Measurements from ENCODE around the gene ZNF23. TPM values are rescaled to one million over a fixed set of nuclear protein-coding genes. Genes with fewer than 3 reads are reported as not detected.

ZNF23 gene
- total RNA-seq, 4 donors from 2014 or later: 11.0 to 23.0 (median 14.6) TPM

DNA sequence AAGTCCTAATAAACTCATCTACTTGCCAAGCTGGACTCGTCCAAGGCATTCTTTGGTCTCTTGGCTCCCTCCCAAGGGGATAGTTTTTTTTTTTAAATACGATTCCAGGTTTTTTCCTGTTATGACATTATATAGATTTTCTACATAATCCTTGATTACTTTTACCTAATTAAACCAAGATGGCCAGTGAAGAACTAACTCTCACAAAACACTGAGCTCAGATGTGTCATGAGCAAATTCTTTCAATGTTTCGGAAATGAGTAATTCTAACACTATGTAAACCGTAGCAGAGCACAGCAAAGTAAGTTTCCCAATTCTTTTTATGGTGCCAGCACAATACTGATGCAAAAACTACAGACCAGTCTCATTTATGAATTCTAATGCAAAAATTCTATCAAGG is 1.8 kb downstream of the ZNF23 start:
- Histone ChIP-seq H3K27ac (peak overlapping the region in 3 of 4 donors; percentile 44 to 89 (median 66)), H3K4me1 (peaks cover 0 to 29% (median 16%) of the 10 kb centered on the region in 3 donors), H3K9me3 (no peaks in the 10 kb centered on the region), H3K27me3 (no peaks in the 10 kb centered on the region), H3K4me3 (no peak overlapping the region), H3K36me3 (peaks cover 0 to 26% of the 10 kb centered on the region in 2 donors)
- ATAC-seq: peak; percentile 44
- WGBS, 2 donors (ENCODE audit: low coverage in 1 of 2): 42 to 56% methylated on average over 4 of the region's 4 CpGs
- no peak for TF ChIP-seq EP300 (IDR thresholded peaks at IDR 0.05)
- TF ChIP-seq CTCF (IDR thresholded peaks at IDR 0.05): no peak
- no peak for TF ChIP-seq POLR2A (IDR thresholded peaks at IDR 0.05)
- TF ChIP-seq POLR2AphosphoS5 (IDR thresholded peaks at IDR 0.05): peak; percentile 8

- no peaks in the 10 kb centered on the region for H3K27me3 ChIP-seq
- H3K9me3 ChIP-seq: peaks cover 0 to 6% (median 0%) of the 10 kb centered on the region in 3 donors
- H3K27ac ChIP-seq: peak overlapping the region in 3 of 4 donors; percentile 44 to 89 (median 66)
- peaks cover 0 to 29% (median 16%) of the 10 kb centered on the region in 3 donors for H3K4me1 ChIP-seq
- no peak for ATAC-seq
- TF ChIP-seq POLR2AphosphoS5 (IDR thresholded peaks at IDR 0.05) (no peak), CTCF (IDR thresholded peaks at IDR 0.05) (no peak), POLR2A (IDR thresholded peaks at IDR 0.05) (no peak), EP300 (IDR thresholded peaks at IDR 0.05) (no peak)
- H3K36me3 ChIP-seq: peaks cover 0 to 33% of the 10 kb centered on the region in 2 donors
- H3K4me3 ChIP-seq: no peak overlapping the region
These were observed 2.5 kb downstream of the ZNF23 start for GRCh38 chr16:71459510-71459909.

- TF ChIP-seq POLR2AphosphoS5 (IDR thresholded peaks at IDR 0.05) (no peak), CTCF (IDR thresholded peaks at IDR 0.05) (no peak), EP300 (IDR thresholded peaks at IDR 0.05) (no peak), POLR2A (IDR thresholded peaks at IDR 0.05) (no peak)
- ATAC-seq: no peak
- peaks cover 3 to 60% of the 10 kb centered on the region in 2 donors for H3K36me3 ChIP-seq
- H3K9me3 ChIP-seq: peaks cover 0 to 33% (median 0%) of the 10 kb centered on the region in 3 donors
- H3K4me1 ChIP-seq: peaks cover 0 to 20% (median 13%) of the 10 kb centered on the region in 3 donors
- WGBS, 2 donors (ENCODE audit: low coverage in 1 of 2): 84% methylated on average over 3 of the region's 4 CpGs; no CpG with 5 or more reads in 1 of the 2 donors
- H3K27ac ChIP-seq: no peak overlapping the region
- no peaks in the 10 kb centered on the region for H3K27me3 ChIP-seq
- H3K4me3 ChIP-seq: no peak overlapping the region
These were observed 5.2 kb downstream of the ZNF23 start for GRCh38 chr16:71456801-71457200.

- Histone ChIP-seq H3K27me3 (no peaks in the 10 kb centered on the region), H3K36me3 (peaks cover 29 to 98% of the 10 kb centered on the region in 2 donors), H3K4me1 (no peaks in the 10 kb centered on the region), H3K9me3 (peaks cover 11 to 71% (median 16%) of the 10 kb centered on the region in 3 donors), H3K4me3 (no peak overlapping the region), H3K27ac (no peak overlapping the region)
- ATAC-seq: no peak
- no peak for TF ChIP-seq EP300 (IDR thresholded peaks at IDR 0.05)
- no peak for TF ChIP-seq POLR2A (IDR thresholded peaks at IDR 0.05)
- no peak for TF ChIP-seq CTCF (IDR thresholded peaks at IDR 0.05)
- TF ChIP-seq POLR2AphosphoS5 (IDR thresholded peaks at IDR 0.05): no peak
These were observed 9.0 kb downstream of the ZNF23 start for GRCh38 chr16:71453036-71453435.

DNA sequence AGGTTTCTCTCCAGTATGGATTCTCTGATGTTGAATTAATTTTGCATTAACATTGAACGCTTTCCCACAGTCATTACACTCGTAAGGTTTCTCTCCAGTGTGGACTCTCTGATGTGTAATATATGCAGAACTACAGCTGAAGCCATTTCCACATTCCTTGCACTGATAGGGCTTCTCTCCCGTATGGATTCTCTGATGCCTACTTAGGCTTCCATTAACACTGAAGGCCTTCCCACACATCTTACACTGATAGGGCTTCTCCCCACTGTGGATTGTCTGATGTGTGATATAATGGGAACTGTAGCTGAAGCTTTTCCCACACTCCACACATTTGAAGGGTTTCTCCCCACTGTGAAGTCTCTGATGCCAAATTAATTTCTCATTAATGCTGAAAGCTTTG is 13.0 kb downstream of the ZNF23 start:
- H3K27ac ChIP-seq: no peak overlapping the region
- no peaks in the 10 kb centered on the region for H3K27me3 ChIP-seq
- no peak for TF ChIP-seq CTCF (IDR thresholded peaks at IDR 0.05)
- TF ChIP-seq POLR2AphosphoS5 (IDR thresholded peaks at IDR 0.05): no peak
- no peak for TF ChIP-seq EP300 (IDR thresholded peaks at IDR 0.05)
- no peak for TF ChIP-seq POLR2A (IDR thresholded peaks at IDR 0.05)
- no peaks in the 10 kb centered on the region for H3K4me1 ChIP-seq
- peaks cover 29 to 76% of the 10 kb centered on the region in 2 donors for H3K36me3 ChIP-seq
- no peak for ATAC-seq
- no peak overlapping the region for H3K4me3 ChIP-seq
- H3K9me3 ChIP-seq: peaks cover 13 to 100% (median 19%) of the 10 kb centered on the region in 3 donors
- WGBS, 2 donors (ENCODE audit: low coverage in 1 of 2): 94 to 96% methylated on average over 3 of the region's 3 CpGs
